ENCODE measurements around the gene CYTIP. TPM values are rescaled to one million over a fixed set of nuclear protein-coding genes. Genes with fewer than 3 reads are reported as not detected.
"Not testable (repeated sequence)": the region's sequence is repeated elsewhere in the genome, so short reads cannot be mapped to it uniquely, and the experiment has no call there.

CYTIP gene
- total RNA-seq, 1 donor from 2014 or later, result 1.1 TPM

GRCh38 chr2:157431176-157431575 is 12.7 kb downstream of the CYTIP start:
- no peak for DNase-seq
- intact Hi-C loops (cut with DNase I), result no loop called here
- no peak for ATAC-seq (ENCODE audit: poor library complexity)

- DNase-seq (no peak), ATAC-seq (ENCODE audit: poor library complexity) (no peak)
- intact Hi-C loops (cut with DNase I), result no loop called here
Observed at GRCh38 chr2:157428500-157429175, 15.3 kb downstream of the CYTIP start.

- intact Hi-C loops (cut with DNase I), result no loop called here
- no peak for DNase-seq
- ATAC-seq (ENCODE audit: poor library complexity), result no peak
Observed at GRCh38 chr2:157427922-157428303, 16.0 kb downstream of the CYTIP start.

GRCh38 chr2:157427003-157427921 is 16.6 kb downstream of the CYTIP start:
- ATAC-seq (ENCODE audit: poor library complexity), result no peak
- intact Hi-C loops (cut with DNase I), result no loop called here
- DNase-seq, result no peak

- intact Hi-C loops (cut with DNase I), result no loop called here
- no peak for DNase-seq
- ATAC-seq (ENCODE audit: poor library complexity), result no peak
Observed at GRCh38 chr2:157426477-157426994, 17.4 kb downstream of the CYTIP start.

GRCh38 chr2:157424374-157424773 is 19.5 kb downstream of the CYTIP start:
- intact Hi-C loops (cut with DNase I), result no loop called here
- DNase-seq, result no peak
- no peak for ATAC-seq (ENCODE audit: poor library complexity)

GRCh38 chr2:157421964-157422363 is 21.9 kb downstream of the CYTIP start:
- intact Hi-C loops (cut with DNase I), result no loop called here
- ATAC-seq (ENCODE audit: poor library complexity) (no peak), DNase-seq (no peak)

- no peak for DNase-seq
- no peak for ATAC-seq (ENCODE audit: poor library complexity)
- intact Hi-C loops (cut with DNase I), result no loop called here
Observed at GRCh38 chr2:157421331-157421944, 22.5 kb downstream of the CYTIP start.

- DNase-seq (no peak), ATAC-seq (ENCODE audit: poor library complexity) (peak; percentile 64)
- intact Hi-C loops (cut with DNase I), result no loop called here
Observed at GRCh38 chr2:157420771-157421323, 23.0 kb downstream of the CYTIP start.

- ATAC-seq (ENCODE audit: poor library complexity) (no peak), DNase-seq (no peak)
- intact Hi-C loops (cut with DNase I), result no loop called here
Observed at GRCh38 chr2:157419031-157419575, 24.8 kb downstream of the CYTIP start.

GRCh38 chr2:157418239-157418641 is 25.6 kb downstream of the CYTIP start:
- ATAC-seq (ENCODE audit: poor library complexity), result no peak
- DNase-seq, result no peak
- intact Hi-C loops (cut with DNase I), result no loop called here

GRCh38 chr2:157415591-157416101 is 28.2 kb downstream of the CYTIP start:
- ATAC-seq (ENCODE audit: poor library complexity), result peak; percentile 52
- intact Hi-C loops (cut with DNase I), result no loop called here
- peak; percentile 37 for DNase-seq

GRCh38 chr2:157414050-157414449 is 29.8 kb downstream of the CYTIP start:
- DNase-seq, result no peak
- intact Hi-C loops (cut with DNase I), result no loop called here
- ATAC-seq (ENCODE audit: poor library complexity), result peak; percentile 55

GRCh38 chr2:157413326-157414035 is 30.4 kb downstream of the CYTIP start:
- ATAC-seq (ENCODE audit: poor library complexity) (peak; percentile 29), DNase-seq (no peak)
- intact Hi-C loops (cut with DNase I), result no loop called here

GRCh38 chr2:157411624-157412336 is 32.1 kb downstream of the CYTIP start:
- DNase-seq (no peak), ATAC-seq (ENCODE audit: poor library complexity) (no peak)
- intact Hi-C loops (cut with DNase I), result no loop called here

GRCh38 chr2:157405398-157405797 is 38.5 kb downstream of the CYTIP start:
- ATAC-seq (ENCODE audit: poor library complexity); DNase-seq; intact Hi-C loops (cut with DNase I): not testable (repeated sequence)

- ATAC-seq (ENCODE audit: poor library complexity), result no peak
- DNase-seq, result no peak
- intact Hi-C loops (cut with DNase I), result no loop called here
Observed at GRCh38 chr2:157404363-157404762, 39.5 kb downstream of the CYTIP start.

Measured in Right ventricle myocardium superior (tissue), 1 donor.